Stimulated activated CD8-positive, alpha-beta memory T cell treated with anti-CD3 and anti-CD28 coated beads, Interleukin-12 subunit alpha, Interleukin-12 subunit beta, amount 100 ng/mL, for 24 hours (primary cell): ENCODE results near the gene CLTC.
"Not testable (repeated sequence)": the region's sequence is repeated elsewhere in the genome, so short reads cannot be mapped to it uniquely, and the experiment has no call there.

Experiments used
- DNase-seq: peaks from one replicate; pipeline ENCODE4 v3.0.0-alpha.2; 2020; ENCODE audit errors: extremely low read depth

CLTC gene

GRCh38 chr17:59619298-59620063, at the start of gene CLTC:
TSS of gene CLTC (plus strand) at chr17:59619895. CDS start at chr17:59620132, 237 bp downstream.
- peak; percentile 82 for DNase-seq

GRCh38 chr17:59572301-59572924, 47.3 kb upstream of the CLTC start:
- no peak for DNase-seq

- DNase-seq = not testable (repeated sequence)
Observed at GRCh38 chr17:59584168-59584567, 35.5 kb upstream of the CLTC start.

GRCh38 chr17:59600169-59600568, 19.5 kb upstream of the CLTC start:
- no peak for DNase-seq

- DNase-seq = no peak
Observed at GRCh38 chr17:59601130-59601529, 18.6 kb upstream of the CLTC start.

GRCh38 chr17:59607061-59607460, 12.6 kb upstream of the CLTC start:
- no peak for DNase-seq

- no peak for DNase-seq
Observed at GRCh38 chr17:59607817-59608403, 11.8 kb upstream of the CLTC start.

- no peak for DNase-seq
Observed at GRCh38 chr17:59611503-59611902, 8.2 kb upstream of the CLTC start.

GRCh38 chr17:59616253-59616920, 3.3 kb upstream of the CLTC start:
- DNase-seq = no peak

- DNase-seq = no peak
Observed at GRCh38 chr17:59617156-59617732, 2.5 kb upstream of the CLTC start.

- DNase-seq = no peak
Observed at GRCh38 chr17:59619035-59619297, 729 bp upstream of the CLTC start.

- DNase-seq = no peak
Observed at GRCh38 chr17:59620064-59620359, 317 bp downstream of the CLTC start.

- DNase-seq = no peak
Observed at GRCh38 chr17:59620518-59621259, 994 bp downstream of the CLTC start.

GRCh38 chr17:59621771-59622170, 2.1 kb downstream of the CLTC start:
- no peak for DNase-seq

- DNase-seq = no peak
Observed at GRCh38 chr17:59623151-59623550, 3.5 kb downstream of the CLTC start.

GRCh38 chr17:59626756-59627155, 7.1 kb downstream of the CLTC start:
- DNase-seq = no peak

- DNase-seq = no peak
Observed at GRCh38 chr17:59627274-59627673, 7.6 kb downstream of the CLTC start.

GRCh38 chr17:59627770-59628171, 8.1 kb downstream of the CLTC start:
- no peak for DNase-seq

GRCh38 chr17:59629174-59629573, 9.5 kb downstream of the CLTC start:
- DNase-seq = no peak

GRCh38 chr17:59631276-59631675, 11.6 kb downstream of the CLTC start:
- no peak for DNase-seq

GRCh38 chr17:59632398-59632797, 12.7 kb downstream of the CLTC start:
- no peak for DNase-seq
